ENCODE data around the gene PECR. TPM values are rescaled to one million over a fixed set of nuclear protein-coding genes. Genes with fewer than 3 reads are reported as not detected.

The PECR gene
- total RNA-seq, 1 donor from 2014 or later = 15.2 TPM

DNA sequence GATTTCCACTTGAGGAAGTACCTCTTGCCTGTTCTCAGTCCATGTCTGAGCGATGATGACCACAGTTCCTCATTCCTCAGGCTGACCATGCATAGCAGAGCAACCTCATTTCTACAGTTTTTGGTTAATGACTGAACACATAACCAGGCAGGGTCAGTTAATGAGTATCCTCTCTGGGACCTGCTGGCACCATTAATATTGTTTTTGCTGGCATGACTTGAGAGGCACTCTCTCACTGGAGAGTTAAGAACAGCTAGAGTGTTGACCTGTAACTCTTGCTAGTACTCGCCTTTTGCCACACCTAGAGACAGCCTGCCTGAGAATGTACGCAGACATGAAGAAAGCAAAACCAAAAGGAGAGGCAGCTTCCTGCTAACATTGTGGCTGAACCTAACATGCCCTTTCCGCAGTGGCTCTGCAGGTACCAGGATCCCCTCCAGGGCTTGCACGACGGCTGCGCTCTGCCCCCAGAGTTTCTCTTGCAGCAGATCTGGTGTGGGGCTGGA is 23.9 kb downstream of the PECR start:
- DNase-seq (ENCODE audit: low spot score) = peak; percentile 52
- Mint-ChIP-seq H3K36me3 (ENCODE audit: low read depth) (peaks cover 39% of the 10 kb centered on the region), H3K9me3 (peaks cover 5% of the 10 kb centered on the region), H3K27me3 (ENCODE audit: low read depth) (no peaks in the 10 kb centered on the region), H3K27ac (peak overlapping the region; percentile 88), H3K4me1 (ENCODE audit: low read depth) (peaks cover 22% of the 10 kb centered on the region), H3K4me3 (ENCODE audit: low read depth) (peak overlapping the region; percentile 72)
- intact Hi-C loops (cut with micrococcal nuclease) = loop anchor here (2.0 kb wide), 1 partner anchor 15 kb away; no protein-coding TSS in a partner anchor

DNA sequence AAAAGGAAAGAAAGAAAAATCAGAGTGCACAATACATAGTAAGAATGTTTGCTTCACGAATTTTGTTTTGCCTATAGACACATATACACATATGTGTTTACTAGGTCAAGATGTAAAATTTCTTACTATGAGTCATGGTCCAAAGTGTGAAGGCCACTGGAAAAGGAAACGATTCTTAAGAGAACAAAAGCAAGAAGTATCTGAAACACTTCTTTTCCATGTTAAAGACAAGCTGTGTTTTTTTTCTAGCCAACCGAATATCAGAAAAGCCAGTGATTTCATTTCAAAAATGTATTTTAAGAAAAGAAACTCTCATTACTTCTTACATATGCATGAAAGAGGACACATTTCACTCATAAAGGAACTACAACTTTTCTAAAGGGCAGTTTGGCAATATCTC is 24.9 kb downstream of the PECR start:
- no peak overlapping the region for H3K4me3 Mint-ChIP-seq (ENCODE audit: low read depth)
- peaks cover 31% of the 10 kb centered on the region for H3K36me3 Mint-ChIP-seq (ENCODE audit: low read depth)
- peaks cover 5% of the 10 kb centered on the region for H3K9me3 Mint-ChIP-seq
- intact Hi-C loops (cut with micrococcal nuclease) = no loop called here
- no peak for DNase-seq (ENCODE audit: low spot score)
- H3K27me3 Mint-ChIP-seq (ENCODE audit: low read depth) = no peaks in the 10 kb centered on the region
- no peak overlapping the region for H3K27ac Mint-ChIP-seq
- peaks cover 22% of the 10 kb centered on the region for H3K4me1 Mint-ChIP-seq (ENCODE audit: low read depth)

DNA sequence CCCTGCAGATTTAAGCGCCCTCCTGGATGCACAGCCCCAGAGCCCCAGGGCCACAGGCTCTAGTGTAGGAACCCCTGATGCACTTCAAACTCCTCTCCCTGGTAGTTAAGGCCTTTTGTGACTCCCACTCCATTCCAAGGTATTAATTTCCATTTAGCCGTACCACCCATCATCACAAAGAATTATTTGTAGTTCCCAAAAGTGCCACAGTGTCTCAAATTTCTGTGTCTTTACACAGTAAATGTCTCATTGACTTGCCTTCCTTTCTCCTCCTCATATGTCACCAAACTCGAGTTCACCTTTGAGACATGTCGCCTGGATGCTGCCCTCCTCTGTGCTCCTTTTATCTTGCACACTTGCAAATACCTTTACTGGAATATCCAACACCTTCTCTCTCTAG is 25.9 kb downstream of the PECR start:
- no peak for DNase-seq (ENCODE audit: low spot score)
- no peak overlapping the region for H3K27ac Mint-ChIP-seq
- intact Hi-C loops (cut with micrococcal nuclease) = no loop called here

DNA sequence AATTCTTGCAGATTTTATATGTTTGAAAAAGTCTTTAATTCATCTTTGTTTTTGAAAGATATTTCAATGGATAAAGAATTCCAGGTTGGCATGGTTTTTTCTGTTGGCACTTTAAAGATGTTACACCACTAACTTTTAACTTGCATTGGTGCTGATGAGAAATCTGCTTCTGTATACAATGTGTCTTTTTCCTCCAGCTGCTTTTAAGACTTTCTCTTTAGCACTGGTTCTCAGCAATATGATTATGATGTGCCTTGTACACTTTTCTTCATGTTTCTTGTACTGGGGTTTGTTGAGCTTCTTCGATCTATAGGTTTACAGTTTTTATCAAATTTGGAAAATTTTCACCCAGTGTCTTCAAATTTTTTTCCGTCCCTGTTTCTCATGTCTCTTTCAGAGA is 29.2 kb downstream of the PECR start:
- H3K27ac Mint-ChIP-seq = no peak overlapping the region
- H3K36me3 Mint-ChIP-seq (ENCODE audit: low read depth) = peaks cover 27% of the 10 kb centered on the region
- H3K4me1 Mint-ChIP-seq (ENCODE audit: low read depth) = peaks cover 10% of the 10 kb centered on the region
- DNase-seq (ENCODE audit: low spot score) = no peak
- no peaks in the 10 kb centered on the region for H3K9me3 Mint-ChIP-seq
- H3K4me3 Mint-ChIP-seq (ENCODE audit: low read depth) = no peak overlapping the region
- intact Hi-C loops (cut with micrococcal nuclease) = no loop called here
- no peaks in the 10 kb centered on the region for H3K27me3 Mint-ChIP-seq (ENCODE audit: low read depth)

More for the DNA sequence above, 25.9 kb downstream of the PECR start:
- Mint-ChIP-seq H3K27me3 (ENCODE audit: low read depth) (no peaks in the 10 kb centered on the region), H3K4me3 (ENCODE audit: low read depth) (no peak overlapping the region), H3K4me1 (ENCODE audit: low read depth) (peaks cover 22% of the 10 kb centered on the region), H3K9me3 (peaks cover 5% of the 10 kb centered on the region), H3K36me3 (ENCODE audit: low read depth) (peaks cover 29% of the 10 kb centered on the region)

DNA sequence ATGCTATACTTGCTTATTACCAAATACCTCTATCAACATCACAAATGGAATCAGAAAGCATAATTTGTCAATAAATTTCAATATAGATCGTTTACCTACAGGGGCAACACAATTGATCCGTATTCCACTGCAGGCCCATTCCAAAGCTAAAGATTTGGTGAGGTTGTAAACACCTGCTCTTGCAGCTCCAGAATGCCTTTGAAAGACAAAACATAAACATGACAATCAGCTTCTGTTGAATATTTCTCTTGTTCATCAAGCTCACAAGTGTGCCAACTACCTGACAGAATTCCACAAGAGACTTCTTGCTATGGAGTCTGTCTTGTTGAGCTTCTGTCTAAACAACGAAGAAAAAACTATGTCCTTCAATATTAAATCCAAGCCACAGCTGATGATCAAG is 30.3 kb downstream of the PECR start:
- H3K27me3 Mint-ChIP-seq (ENCODE audit: low read depth) = no peaks in the 10 kb centered on the region
- H3K4me3 Mint-ChIP-seq (ENCODE audit: low read depth) = no peak overlapping the region
- intact Hi-C loops (cut with micrococcal nuclease) = no loop called here
- H3K36me3 Mint-ChIP-seq (ENCODE audit: low read depth) = peaks cover 27% of the 10 kb centered on the region
- H3K9me3 Mint-ChIP-seq = no peaks in the 10 kb centered on the region
- H3K4me1 Mint-ChIP-seq (ENCODE audit: low read depth) = peaks cover 2% of the 10 kb centered on the region
- H3K27ac Mint-ChIP-seq = no peak overlapping the region
- no peak for DNase-seq (ENCODE audit: low spot score)

DNA sequence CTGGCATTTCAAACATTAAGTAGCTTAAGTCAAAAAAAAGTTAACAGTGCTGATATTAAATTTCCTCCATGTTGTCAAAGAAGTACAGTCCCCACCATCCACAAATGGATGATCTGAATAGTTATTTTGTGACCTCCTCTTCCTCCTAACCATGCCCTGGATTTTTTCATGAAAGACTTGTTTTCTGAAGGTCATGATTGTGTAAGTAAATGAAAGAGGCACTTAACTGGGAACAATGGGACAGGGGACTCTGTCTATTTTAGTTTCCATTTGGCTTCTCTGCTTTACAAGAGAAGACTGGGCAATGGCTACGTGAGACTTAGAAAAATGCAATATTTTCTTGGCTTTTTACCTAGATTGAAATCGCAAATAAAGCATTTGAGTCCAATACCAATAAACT is 32.2 kb downstream of the PECR start:
- no peak overlapping the region for H3K27ac Mint-ChIP-seq
- no peaks in the 10 kb centered on the region for H3K9me3 Mint-ChIP-seq
- H3K27me3 Mint-ChIP-seq (ENCODE audit: low read depth) = no peaks in the 10 kb centered on the region
- intact Hi-C loops (cut with micrococcal nuclease) = no loop called here
- H3K4me3 Mint-ChIP-seq (ENCODE audit: low read depth) = no peak overlapping the region
- H3K4me1 Mint-ChIP-seq (ENCODE audit: low read depth) = peaks cover 3% of the 10 kb centered on the region
- peaks cover 19% of the 10 kb centered on the region for H3K36me3 Mint-ChIP-seq (ENCODE audit: low read depth)
- DNase-seq (ENCODE audit: low spot score) = no peak

DNA sequence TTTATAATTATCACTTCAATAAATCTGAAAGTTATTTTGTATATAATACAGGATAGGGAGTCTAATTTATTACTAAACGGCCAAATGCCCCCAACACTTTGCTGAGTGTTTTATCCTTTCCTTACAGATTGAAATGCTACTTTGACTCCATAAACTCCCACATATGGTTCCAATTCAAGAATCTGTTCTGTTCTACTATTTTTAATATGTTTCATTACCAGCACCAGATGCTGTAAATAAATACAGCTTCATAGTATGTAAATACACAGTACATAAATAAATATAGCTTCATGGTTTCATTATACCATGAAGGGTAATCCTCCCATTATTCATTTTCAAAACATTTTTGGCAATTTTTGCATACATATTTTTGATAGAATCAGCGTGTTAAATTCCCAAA is 34.2 kb downstream of the PECR start:
- no peaks in the 10 kb centered on the region for H3K27me3 Mint-ChIP-seq (ENCODE audit: low read depth)
- DNase-seq (ENCODE audit: low spot score) = no peak
- peaks cover 30% of the 10 kb centered on the region for H3K36me3 Mint-ChIP-seq (ENCODE audit: low read depth)
- no peaks in the 10 kb centered on the region for H3K9me3 Mint-ChIP-seq
- H3K4me3 Mint-ChIP-seq (ENCODE audit: low read depth) = no peak overlapping the region
- intact Hi-C loops (cut with micrococcal nuclease) = no loop called here
- H3K27ac Mint-ChIP-seq = no peak overlapping the region
- H3K4me1 Mint-ChIP-seq (ENCODE audit: low read depth) = peaks cover 3% of the 10 kb centered on the region

DNA sequence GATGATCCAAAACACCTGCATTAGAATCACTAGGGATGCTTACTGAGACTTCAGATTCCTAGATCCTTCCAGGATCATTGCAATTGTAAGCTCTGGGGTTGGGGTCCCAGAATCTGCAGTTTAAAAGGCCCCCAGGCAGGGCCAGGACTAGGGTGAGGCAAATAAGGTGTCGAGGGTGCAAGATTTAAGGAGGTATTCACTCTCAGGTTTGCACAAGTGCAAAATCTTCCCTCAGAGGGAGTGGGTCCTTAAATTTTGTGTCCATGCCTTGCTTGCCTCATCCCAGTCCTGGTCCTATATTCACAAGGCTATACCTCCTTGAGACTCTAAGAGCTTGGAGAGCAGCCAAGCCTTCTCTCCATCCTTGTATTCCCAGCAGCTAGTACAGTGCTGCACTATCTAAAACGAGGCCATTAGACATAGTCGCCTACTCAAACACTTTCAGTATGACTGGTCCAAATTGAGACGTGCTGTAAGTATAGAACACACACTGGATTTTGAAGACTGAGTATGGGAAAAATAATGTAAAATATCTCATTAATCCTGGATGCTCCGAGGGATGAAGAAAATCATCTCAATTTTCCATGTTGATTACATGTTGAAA is 36.6 kb downstream of the PECR start:
- H3K36me3 Mint-ChIP-seq (ENCODE audit: low read depth) = peaks cover 24% of the 10 kb centered on the region
- H3K4me3 Mint-ChIP-seq (ENCODE audit: low read depth) = no peak overlapping the region
- no peaks in the 10 kb centered on the region for H3K9me3 Mint-ChIP-seq
- no peak overlapping the region for H3K27ac Mint-ChIP-seq
- H3K4me1 Mint-ChIP-seq (ENCODE audit: low read depth) = peaks cover 2% of the 10 kb centered on the region
- intact Hi-C loops (cut with micrococcal nuclease) = no loop called here
- no peaks in the 10 kb centered on the region for H3K27me3 Mint-ChIP-seq (ENCODE audit: low read depth)
- DNase-seq (ENCODE audit: low spot score) = no peak

DNA sequence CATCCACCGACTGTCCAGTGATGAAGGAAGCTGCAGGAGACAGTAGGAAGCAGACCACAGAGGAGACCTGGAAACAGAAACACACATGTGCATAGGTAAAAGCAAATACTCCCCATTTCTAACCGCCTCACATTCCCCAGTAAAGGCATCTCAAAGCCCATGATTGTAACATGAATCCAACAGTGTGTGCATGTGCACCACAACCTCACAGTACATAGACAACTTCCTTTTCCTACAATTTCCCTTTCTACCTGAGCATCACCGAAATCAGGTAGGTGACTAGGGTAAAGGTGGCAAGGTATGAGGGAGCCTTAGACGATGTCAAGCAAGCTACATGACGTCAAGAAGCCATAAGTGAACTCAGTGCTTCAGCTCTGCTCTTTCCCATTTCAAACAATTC is 37.7 kb downstream of the PECR start:
- no peak for DNase-seq (ENCODE audit: low spot score)
- Mint-ChIP-seq H3K4me3 (ENCODE audit: low read depth) (no peak overlapping the region), H3K36me3 (ENCODE audit: low read depth) (peaks cover 27% of the 10 kb centered on the region), H3K4me1 (ENCODE audit: low read depth) (peaks cover 2% of the 10 kb centered on the region), H3K9me3 (no peaks in the 10 kb centered on the region), H3K27me3 (ENCODE audit: low read depth) (no peaks in the 10 kb centered on the region), H3K27ac (no peak overlapping the region)
- intact Hi-C loops (cut with micrococcal nuclease) = no loop called here

DNA sequence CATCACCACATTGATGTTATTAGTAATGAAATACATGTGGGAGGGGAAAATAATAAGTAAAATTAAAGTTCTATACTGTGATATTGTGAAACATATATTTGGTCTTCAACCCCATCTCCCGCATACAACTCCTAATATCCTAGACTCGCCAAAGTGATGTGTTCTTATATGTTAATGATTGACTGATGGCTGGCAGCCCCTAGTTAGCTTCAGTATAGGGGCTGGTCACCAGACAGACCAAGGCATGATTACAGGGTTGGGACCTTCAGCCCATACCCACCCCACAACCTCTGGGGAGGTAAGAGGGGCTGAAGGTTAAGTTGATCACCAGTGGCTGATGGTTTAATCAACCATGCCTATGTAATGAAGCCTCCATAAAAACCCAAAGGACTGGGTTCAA is 40.2 kb downstream of the PECR start:
- DNase-seq (ENCODE audit: low spot score) = no peak
- Mint-ChIP-seq H3K27ac (no peak overlapping the region), H3K27me3 (ENCODE audit: low read depth) (no peaks in the 10 kb centered on the region), H3K36me3 (ENCODE audit: low read depth) (peaks cover 23% of the 10 kb centered on the region), H3K4me1 (ENCODE audit: low read depth) (peaks cover 2% of the 10 kb centered on the region), H3K4me3 (ENCODE audit: low read depth) (no peak overlapping the region), H3K9me3 (no peaks in the 10 kb centered on the region)
- intact Hi-C loops (cut with micrococcal nuclease) = no loop called here

DNA sequence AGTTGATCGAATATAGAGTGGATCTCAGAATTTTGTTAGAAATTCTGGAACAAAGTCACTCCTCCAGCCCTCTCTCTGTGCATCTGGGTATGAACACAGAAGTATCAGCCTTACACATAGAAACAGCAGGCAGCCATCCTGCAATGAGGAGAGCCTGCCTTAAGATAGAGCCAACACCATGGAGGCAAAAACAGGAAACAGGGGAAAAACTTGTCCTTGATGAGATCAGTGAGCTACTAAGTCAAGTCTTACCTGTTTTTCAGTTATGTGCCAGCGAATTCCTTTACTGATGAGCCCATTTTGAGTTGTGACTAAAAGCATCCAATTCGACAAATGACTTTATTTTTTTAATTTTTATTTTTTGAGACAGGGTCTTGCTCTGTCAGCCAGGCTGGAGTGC is 41.7 kb downstream of the PECR start:
- H3K27me3 Mint-ChIP-seq (ENCODE audit: low read depth) = no peaks in the 10 kb centered on the region
- no peak overlapping the region for H3K27ac Mint-ChIP-seq
- H3K9me3 Mint-ChIP-seq = no peaks in the 10 kb centered on the region
- H3K4me1 Mint-ChIP-seq (ENCODE audit: low read depth) = no peaks in the 10 kb centered on the region
- no peak overlapping the region for H3K4me3 Mint-ChIP-seq (ENCODE audit: low read depth)
- no peak for DNase-seq (ENCODE audit: low spot score)
- H3K36me3 Mint-ChIP-seq (ENCODE audit: low read depth) = peaks cover 21% of the 10 kb centered on the region
- intact Hi-C loops (cut with micrococcal nuclease) = loop anchor here (10.0 kb wide), 1 partner anchor 45 kb away; the partner anchor contains the start of genes PECR and TMEM169

DNA sequence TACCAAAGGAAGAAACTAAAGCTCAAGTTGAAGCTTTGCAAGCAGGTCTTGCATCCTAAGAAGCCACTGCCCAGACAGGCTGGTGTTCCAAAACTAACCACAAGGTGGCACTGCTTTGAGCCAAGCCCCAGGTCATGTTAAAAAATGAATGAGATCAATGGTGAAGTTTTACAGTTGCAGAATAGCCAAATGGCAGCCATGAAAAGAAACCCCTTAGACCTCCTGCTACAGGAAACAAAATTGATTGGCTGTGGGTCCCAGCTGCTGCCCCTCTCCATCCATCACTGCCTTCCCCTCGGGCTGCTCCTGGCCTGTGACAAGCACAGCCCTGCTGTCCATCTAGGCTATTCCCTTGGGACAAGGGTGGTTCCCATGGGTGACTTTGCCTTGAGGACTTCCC is 47.5 kb downstream of the PECR start:
- H3K4me3 Mint-ChIP-seq (ENCODE audit: low read depth) = no peak overlapping the region
- H3K27ac Mint-ChIP-seq = no peak overlapping the region
- peak; percentile 69 for DNase-seq (ENCODE audit: low spot score)
- peaks cover 36% of the 10 kb centered on the region for H3K4me1 Mint-ChIP-seq (ENCODE audit: low read depth)
- intact Hi-C loops (cut with micrococcal nuclease) = loop anchor here (1.0 to 10.0 kb wide), 6 partner anchors 25 to 633 kb away; partner anchors contain the start of genes PECR, SMARCAL1 and TMEM169
- H3K36me3 Mint-ChIP-seq (ENCODE audit: low read depth) = peaks cover 18% of the 10 kb centered on the region
- no peaks in the 10 kb centered on the region for H3K27me3 Mint-ChIP-seq (ENCODE audit: low read depth)
- no peaks in the 10 kb centered on the region for H3K9me3 Mint-ChIP-seq

DNA sequence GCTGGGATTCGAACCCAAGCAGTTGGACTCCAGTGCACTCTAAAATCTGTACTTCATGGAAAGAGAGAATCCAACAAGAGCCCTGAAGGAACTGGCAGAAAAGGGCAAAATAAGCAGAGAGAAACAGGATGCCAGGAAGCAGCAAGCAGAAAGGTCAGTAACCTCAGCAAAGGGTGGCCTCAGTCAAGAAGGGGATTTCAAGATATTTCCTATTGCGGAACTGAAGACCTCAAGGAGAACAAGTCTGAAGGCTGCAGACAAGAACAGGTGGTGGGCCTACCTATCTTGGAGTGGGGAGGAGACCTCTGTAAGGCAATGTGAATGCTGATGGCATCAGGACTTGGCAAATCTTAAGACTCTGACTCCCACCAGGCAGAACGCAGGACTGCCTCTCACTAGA is 48.2 kb downstream of the PECR start:
- H3K4me1 Mint-ChIP-seq (ENCODE audit: low read depth) = peaks cover 36% of the 10 kb centered on the region
- H3K36me3 Mint-ChIP-seq (ENCODE audit: low read depth) = peaks cover 18% of the 10 kb centered on the region
- intact Hi-C loops (cut with micrococcal nuclease) = loop anchor here (5.0 to 10.0 kb wide), 4 partner anchors 51 to 634 kb away; partner anchors contain the start of genes PECR, SMARCAL1 and TMEM169
- DNase-seq (ENCODE audit: low spot score) = no peak
- no peaks in the 10 kb centered on the region for H3K9me3 Mint-ChIP-seq
- H3K27ac Mint-ChIP-seq = no peak overlapping the region
- H3K27me3 Mint-ChIP-seq (ENCODE audit: low read depth) = no peaks in the 10 kb centered on the region
- H3K4me3 Mint-ChIP-seq (ENCODE audit: low read depth) = no peak overlapping the region
